Prostate gland (tissue), 2 donors: ENCODE results near the gene VAV1.

Source experiments
- POLR2A ChIP-seq: fragments of 450-650 bp; IDR thresholded peaks from one replicate; pipeline ENCODE4 v1.6.1; 2016; ENCODE audit warnings: antibody characterized with exemption, mild to moderate bottlenecking
- POLR2AphosphoS5 ChIP-seq: sonication (generic); formaldehyde crosslinking; IDR thresholded peaks from one replicate; pipeline ENCODE4 v1.6.1; 2017; ENCODE audit warnings: antibody characterized with exemption
- TF ChIP-seq, protein P1 (sequence below), 4 experiments: fragments of 200-600 bp in 2 of 4; fragments of 450-650 bp in 2 of 4; sonication (generic) in 2 of 4; IDR thresholded peaks; 1 replicate in 3 of 4; 2 replicates in 1 of 4; pipeline ENCODE4 v1.5.1; 2016 to 2019; ENCODE audit warnings: antibody characterized with exemption in 4 of 4, mild to moderate bottlenecking in 2 of 4, moderate library complexity in 2 of 4

DNA sequence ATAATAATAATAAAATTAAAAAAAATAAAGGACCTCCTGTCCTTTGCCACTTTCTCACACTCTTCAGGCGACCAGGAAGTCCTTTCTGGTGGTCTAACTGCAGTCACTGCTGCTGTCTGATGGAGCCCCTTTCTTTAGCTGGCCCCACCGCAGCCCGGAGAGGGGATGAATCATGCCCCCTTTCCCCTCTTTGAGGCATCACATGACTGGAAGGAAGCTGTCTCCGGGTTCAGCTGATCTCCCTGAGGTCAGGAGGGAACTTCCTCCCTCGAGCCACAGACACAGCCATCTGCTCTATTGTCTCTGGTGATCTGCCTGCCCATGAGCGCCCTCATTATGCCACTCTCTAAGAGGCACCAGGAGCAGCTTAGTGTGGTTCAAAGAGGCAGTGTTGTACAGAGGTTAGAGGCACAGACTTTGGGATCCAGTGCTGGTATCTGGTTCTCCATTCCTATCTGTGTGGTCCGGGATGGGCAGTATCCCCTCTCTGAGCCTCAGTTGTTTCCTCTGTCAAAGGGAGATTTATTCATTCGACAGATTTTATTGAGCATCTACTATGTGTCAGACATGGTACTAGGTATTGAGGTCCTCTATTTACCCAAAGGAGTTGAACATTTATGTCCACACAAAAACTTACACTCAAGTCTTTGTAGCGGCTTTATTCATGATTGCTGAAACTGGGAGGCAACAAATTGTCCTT lies 30.0 kb downstream of the VAV1 start:
- TF ChIP-seq, protein P1, sequence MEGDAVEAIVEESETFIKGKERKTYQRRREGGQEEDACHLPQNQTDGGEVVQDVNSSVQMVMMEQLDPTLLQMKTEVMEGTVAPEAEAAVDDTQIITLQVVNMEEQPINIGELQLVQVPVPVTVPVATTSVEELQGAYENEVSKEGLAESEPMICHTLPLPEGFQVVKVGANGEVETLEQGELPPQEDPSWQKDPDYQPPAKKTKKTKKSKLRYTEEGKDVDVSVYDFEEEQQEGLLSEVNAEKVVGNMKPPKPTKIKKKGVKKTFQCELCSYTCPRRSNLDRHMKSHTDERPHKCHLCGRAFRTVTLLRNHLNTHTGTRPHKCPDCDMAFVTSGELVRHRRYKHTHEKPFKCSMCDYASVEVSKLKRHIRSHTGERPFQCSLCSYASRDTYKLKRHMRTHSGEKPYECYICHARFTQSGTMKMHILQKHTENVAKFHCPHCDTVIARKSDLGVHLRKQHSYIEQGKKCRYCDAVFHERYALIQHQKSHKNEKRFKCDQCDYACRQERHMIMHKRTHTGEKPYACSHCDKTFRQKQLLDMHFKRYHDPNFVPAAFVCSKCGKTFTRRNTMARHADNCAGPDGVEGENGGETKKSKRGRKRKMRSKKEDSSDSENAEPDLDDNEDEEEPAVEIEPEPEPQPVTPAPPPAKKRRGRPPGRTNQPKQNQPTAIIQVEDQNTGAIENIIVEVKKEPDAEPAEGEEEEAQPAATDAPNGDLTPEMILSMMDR (IDR thresholded peaks at IDR 0.05) = no peak
- no peak for TF ChIP-seq POLR2A
- TF ChIP-seq POLR2AphosphoS5 = no peak
